ENCODE results near the gene JDP2.

DNA sequence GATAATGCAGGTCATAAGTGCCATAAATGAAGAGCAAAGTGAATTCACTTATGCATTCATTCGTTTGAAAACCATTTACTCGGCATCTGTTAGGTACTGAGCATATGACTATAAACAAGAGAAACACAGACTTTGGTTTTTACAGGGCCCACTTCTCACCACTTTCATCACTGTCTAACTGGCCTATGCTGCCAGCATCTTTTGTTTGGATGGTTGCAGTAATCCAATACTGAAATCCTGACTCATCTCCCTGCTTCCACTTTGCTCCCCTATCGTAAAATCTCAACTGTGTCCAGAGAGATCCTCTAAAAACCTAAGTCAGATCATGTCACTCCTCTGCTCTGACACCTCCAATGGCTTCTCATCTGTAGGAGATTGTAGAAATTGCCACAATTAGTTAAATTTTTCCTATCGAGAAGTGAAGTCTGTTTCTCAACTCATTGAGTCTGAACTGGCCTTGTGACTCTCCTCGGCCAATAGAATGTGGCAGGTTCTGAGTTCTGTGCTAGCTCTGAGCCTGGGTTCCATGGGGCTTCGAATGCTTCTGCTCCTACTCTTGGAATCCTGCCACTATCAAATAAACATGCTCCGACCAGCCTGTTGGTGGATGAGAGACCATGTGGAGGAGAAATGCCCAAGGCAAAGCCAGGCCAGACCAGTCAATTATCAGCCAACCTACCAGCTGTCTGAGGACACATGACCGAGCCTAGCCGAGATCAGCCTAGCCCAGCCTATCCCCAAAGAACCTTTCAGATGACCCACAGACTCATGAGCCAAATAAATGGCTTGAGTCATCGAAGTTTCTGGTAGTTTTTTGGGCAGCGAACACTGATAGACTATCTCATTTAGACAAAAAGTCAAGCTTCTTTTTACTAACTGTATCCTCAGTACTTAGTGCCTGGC, 92.3 kb downstream of the JDP2 start:
- TF ChIP-seq, protein P1, sequence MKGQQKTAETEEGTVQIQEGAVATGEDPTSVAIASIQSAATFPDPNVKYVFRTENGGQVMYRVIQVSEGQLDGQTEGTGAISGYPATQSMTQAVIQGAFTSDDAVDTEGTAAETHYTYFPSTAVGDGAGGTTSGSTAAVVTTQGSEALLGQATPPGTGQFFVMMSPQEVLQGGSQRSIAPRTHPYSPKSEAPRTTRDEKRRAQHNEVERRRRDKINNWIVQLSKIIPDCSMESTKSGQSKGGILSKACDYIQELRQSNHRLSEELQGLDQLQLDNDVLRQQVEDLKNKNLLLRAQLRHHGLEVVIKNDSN (IDR thresholded peaks at IDR 0.05) = 0 out of 2 replicates have a peak, but pooled peaks have one; percentile 10
- TF ChIP-seq EP300 (IDR thresholded peaks at IDR 0.05; ENCODE audit: borderline replicate concordance) (no peak), FOXM1 (IDR thresholded peaks at IDR 0.05; ENCODE audit: borderline replicate concordance, low read depth) (no peak), CEBPB (IDR thresholded peaks at IDR 0.05) (no peak), TAF1 (IDR thresholded peaks at IDR 0.05; ENCODE audit: low read depth) (no peak), CREB1 (IDR thresholded peaks at IDR 0.05; ENCODE audit: low read depth) (no peak), TEAD4 (IDR thresholded peaks at IDR 0.05) (no peak), EGR1 (IDR thresholded peaks at IDR 0.05) (no peak), RAD21 (IDR thresholded peaks at IDR 0.05; ENCODE audit: low read depth) (no peak)
- TF ChIP-seq, protein P2, sequence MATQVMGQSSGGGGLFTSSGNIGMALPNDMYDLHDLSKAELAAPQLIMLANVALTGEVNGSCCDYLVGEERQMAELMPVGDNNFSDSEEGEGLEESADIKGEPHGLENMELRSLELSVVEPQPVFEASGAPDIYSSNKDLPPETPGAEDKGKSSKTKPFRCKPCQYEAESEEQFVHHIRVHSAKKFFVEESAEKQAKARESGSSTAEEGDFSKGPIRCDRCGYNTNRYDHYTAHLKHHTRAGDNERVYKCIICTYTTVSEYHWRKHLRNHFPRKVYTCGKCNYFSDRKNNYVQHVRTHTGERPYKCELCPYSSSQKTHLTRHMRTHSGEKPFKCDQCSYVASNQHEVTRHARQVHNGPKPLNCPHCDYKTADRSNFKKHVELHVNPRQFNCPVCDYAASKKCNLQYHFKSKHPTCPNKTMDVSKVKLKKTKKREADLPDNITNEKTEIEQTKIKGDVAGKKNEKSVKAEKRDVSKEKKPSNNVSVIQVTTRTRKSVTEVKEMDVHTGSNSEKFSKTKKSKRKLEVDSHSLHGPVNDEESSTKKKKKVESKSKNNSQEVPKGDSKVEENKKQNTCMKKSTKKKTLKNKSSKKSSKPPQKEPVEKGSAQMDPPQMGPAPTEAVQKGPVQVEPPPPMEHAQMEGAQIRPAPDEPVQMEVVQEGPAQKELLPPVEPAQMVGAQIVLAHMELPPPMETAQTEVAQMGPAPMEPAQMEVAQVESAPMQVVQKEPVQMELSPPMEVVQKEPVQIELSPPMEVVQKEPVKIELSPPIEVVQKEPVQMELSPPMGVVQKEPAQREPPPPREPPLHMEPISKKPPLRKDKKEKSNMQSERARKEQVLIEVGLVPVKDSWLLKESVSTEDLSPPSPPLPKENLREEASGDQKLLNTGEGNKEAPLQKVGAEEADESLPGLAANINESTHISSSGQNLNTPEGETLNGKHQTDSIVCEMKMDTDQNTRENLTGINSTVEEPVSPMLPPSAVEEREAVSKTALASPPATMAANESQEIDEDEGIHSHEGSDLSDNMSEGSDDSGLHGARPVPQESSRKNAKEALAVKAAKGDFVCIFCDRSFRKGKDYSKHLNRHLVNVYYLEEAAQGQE (IDR thresholded peaks at IDR 0.05; ENCODE audit: low read depth) = no peak

Measured in Ishikawa (cell line).